HG03378 (cell line): ENCODE data around the gene LMCD1.

Experiments
- ATAC-seq: cut with Tn5 transposase; IDR thresholded peaks from one replicate; pipeline ENCODE4 v1.9.1; 2021; ENCODE audit warnings: mild to moderate bottlenecking, moderate library complexity; ENCODE audit not compliant: unreplicated experiment

Gene LMCD1

DNA sequence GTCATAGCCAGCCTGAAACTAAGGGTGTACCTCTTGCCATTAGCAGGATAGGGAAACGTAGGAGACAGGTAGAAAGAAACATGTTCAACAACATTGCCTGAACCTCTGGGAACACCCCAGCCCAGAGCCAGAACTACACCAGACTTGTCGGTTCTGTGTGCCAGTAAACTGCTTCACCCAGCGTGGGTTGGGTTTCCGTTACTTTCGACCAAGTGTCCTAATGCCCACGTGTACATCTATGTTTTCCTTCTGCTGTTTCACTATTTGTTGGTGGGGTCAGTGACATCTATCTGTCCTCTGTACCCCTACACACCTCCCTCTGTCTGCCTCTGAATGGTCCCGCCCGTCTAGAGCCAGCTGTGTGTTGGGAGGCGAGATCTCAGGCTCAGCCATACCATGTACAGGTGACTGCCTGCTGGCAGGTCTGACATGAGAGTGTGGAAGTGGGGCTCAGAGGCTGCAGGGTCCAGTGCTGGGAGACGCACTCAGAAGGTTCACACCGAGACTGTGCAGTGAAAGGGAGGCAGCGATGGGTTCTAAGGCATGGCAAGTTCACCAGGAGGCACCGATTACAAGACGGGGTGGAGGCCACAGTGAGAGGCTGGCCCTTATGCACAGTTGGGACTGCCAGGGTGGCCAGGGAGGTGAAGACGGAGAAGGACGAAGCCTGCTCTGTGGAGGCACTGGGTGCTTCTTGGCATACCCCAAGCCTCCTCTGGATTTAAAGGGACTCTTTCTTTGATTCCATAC lies 106.6 kb downstream of the LMCD1 start:
- no peak for ATAC-seq

DNA sequence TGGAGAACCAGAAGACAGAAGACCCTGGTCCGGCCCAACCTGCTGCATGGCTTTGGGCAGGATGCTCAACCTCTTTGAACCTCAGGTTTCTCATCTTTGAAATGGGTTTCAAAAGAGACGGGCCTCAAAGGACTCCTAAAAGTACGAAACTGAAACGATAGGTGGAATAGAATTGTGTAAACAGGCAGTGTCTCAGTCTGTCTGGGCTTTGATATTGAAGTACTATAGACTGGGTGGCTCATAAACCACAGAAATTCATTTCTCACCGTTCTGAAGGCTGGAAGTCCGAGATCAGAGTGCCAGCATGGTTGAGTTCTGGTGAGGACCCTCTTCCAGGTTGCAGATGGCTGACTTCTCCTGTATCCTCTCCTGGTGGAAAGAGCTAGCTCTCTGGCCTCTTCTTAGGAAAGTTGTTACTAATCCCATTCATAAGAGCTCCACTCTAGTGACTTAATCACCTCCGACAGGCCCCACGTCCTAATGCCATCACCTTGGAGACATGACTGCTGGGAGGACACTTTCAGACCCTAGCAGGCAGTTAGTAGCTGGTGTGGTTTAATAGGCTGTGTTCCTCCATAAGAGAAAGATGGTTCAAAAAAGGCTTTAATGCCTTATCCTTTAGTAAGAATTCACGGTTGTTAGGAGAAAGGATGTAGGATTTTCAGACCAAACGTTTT lies 107.3 kb downstream of the LMCD1 start:
- ATAC-seq = no peak

DNA sequence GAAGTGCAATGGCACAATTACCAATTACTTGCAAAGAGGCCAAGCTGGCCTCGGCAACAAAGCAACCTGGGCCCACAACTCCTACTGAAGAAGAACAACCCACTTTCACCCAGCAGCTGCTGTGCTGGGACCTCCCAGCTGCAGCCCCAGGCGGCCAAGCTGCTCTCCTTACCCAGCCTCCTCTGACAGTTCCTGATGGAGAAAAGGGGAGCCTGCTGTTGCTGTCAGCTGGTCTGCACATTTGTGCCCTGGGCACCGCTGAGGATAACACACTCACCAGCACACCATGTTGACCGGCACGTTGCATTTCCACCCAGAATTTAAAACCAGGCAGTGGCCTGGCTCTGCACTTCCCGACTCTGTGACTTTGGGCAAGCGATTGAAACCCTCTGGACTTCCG lies 109.3 kb downstream of the LMCD1 start:
- ATAC-seq = no peak

DNA sequence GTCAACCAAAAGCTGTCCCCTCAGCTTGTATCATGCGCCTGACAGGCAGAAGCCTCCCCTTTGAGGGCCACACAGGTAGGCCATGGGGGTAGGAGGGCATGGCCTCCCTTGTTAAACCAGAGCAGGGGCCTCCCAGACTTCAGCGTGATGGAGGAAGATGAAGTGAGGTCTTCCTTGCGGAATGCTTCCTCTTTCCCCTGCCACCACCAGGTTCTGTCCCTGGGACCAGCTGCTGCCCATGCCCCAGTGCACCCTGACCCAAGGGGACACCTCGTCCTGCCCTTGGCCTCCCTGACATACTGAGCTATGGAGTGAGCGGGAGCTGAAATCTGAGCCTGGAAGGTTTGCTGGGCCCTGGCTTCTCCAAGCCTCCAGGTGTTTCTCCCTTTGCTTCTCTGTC lies 116.3 kb downstream of the LMCD1 start:
- ATAC-seq = no peak

DNA sequence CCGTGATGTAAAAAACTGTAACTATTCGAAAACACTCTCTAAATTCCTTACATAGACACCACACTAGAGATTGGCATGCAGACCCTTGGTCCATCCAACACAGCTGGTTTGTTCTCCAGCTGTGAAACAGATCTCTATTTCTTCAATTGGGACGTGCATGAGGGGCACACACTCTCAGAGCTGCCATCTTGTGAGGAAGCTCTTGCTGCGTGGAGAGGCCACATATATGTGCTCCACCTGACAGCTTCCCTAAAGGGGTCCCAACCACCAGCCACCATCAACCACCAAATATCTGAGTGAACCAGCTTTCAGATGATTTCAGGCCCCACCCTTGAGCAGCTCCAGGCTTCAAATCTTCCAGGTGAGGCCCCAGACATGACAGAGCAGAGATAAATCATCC lies 117.3 kb downstream of the LMCD1 start:
- ATAC-seq = no peak

DNA sequence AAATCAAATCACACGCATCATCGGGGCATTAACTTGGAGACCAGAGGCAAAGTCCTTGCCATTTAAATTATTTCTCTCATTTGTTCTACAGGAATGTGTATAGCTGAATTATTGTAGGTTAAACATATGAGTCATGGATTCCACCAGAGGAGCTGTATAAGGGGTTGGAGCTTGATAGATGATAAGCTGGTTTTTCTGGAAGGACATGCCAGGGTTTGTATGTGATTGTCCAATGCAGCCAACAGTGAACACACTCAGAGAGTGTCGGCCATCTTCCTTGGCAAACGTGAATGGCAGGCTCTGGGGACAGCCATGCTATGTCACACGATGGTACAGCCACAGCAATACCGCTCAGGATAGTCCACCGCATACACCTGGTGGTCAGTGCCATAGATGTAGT lies 117.9 kb downstream of the LMCD1 start:
- no peak for ATAC-seq

DNA sequence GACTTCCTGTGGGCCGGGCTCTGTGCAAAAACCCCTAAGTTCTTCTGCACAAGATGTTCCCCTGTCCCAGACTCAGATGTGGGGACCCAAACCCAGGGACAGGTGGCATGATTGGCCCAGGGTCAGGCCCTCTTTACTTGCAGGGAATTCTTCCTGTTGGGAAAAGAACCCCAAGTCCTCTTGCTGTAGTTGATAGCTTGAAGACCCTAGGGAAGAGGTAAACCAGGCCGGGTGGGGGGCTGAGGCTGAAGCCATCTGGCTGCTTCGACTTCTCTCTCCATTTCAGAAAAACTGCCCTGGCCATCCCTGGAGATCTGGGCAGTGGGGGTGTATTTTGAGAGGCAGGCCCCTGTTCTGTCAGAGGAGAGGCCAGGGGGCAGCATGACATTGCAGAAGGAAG lies 119.5 kb downstream of the LMCD1 start:
- no peak for ATAC-seq

DNA sequence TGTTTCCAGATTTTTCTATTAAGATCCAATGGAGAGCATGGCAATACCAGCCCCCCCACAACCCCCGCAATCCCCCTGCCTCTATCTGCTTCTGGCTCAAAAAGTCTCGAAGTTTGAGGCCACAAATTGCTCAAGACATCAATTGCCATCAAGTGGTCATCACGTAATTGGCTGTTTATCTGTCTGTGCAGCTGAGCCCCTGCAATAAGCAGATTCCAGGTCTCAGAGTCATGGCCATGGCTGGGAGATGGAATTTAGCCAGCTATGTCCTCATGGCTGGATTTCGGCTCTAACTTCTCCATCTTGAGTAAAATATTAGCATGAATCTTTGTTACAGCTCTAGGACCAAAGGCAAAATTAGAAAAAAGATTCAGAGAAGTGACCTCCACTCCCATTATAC lies 120.2 kb downstream of the LMCD1 start:
- ATAC-seq = no peak

DNA sequence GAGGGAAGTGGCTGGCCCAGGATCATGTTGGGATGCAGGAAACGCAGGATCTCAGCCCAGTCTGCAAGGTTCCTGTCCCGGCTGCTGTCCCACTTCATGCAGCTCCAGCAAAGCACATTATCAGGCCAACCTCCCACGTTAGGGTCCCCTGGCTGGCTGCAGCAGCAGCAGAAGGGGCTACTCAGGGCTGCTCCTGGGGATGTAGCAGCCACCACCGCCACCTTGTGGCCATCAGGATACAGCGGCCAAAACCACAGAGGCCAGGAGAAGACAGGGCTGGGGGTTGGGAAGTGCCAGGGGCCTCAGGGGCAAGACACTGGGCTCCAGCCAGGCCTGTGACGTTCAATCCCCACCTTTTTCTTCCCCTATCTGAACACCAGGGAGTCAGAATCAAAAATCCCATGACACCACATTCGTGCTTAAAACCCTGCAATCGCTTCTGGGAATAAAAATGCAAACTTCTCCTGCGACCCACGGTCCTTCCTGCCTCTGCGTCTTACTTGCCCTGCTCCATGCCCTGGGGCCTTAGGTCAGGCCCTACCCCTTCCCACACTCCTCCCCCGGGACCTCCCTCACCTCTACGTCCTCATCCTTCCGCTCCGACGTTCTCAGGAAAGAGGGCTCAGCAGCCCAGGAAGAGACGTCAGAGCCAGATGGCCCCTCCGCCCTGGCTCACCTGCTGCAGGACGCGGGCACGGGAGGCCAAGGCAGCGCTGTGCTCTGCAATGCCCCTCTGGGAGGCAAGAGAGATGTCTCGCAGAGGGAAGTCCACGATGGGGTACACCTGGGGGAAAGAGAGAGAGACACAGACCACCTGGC lies 121.5 kb downstream of the LMCD1 start:
- ATAC-seq = peak; percentile 90

DNA sequence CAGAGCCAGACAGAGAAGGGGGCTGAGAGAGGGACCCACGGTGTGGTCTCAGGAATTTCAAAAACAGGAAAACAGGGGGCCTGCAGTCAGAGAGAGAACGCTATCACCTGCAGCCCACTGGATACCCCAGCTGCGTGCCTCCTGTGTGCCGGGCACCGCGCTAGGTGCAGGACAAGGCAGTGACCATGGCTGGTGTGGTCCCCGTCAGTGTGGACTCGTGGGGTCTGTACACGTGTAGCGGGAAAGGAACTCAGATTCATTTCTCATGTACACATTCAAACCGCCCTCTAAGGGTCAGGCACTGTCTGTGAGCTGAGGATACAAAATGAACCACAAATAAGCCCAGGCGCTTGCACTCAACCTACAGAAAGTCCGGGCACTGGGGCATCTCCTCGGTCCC lies 122.1 kb downstream of the LMCD1 start:
- ATAC-seq = no peak
